ENCODE data around the gene CBFA2T2.
"Not testable (repeated sequence)": the region's sequence is repeated elsewhere in the genome, so short reads cannot be mapped to it uniquely, and the experiment has no call there.

The CBFA2T2 gene

GRCh38 chr20:33689493-33689892 lies 199.6 kb downstream of the CBFA2T2 start:
- no peak for TF ChIP-seq CTCF (conservative IDR thresholded peaks at IDR 0.05; ENCODE audit: low read depth, low read length)
- DNase-seq (ENCODE audit: low read depth), result no peak
- no peak overlapping the region for H3K4me3 ChIP-seq (ENCODE audit: low read depth, low read length)

- TF ChIP-seq CTCF (conservative IDR thresholded peaks at IDR 0.05; ENCODE audit: low read depth, low read length), result no peak
- peak; percentile 83 for DNase-seq (ENCODE audit: low read depth)
These were observed 200.1 kb downstream of the CBFA2T2 start for GRCh38 chr20:33689973-33690372.

GRCh38 chr20:33693289-33693688 lies 203.4 kb downstream of the CBFA2T2 start:
- H3K4me3 ChIP-seq (ENCODE audit: low read depth, low read length), result no peak overlapping the region
- TF ChIP-seq CTCF (conservative IDR thresholded peaks at IDR 0.05; ENCODE audit: low read depth, low read length), result no peak
- no peak for DNase-seq (ENCODE audit: low read depth)

More at GRCh38 chr20:33689973-33690372, 200.1 kb downstream of the CBFA2T2 start:
- no peak overlapping the region for H3K4me3 ChIP-seq (ENCODE audit: low read depth, low read length)

GRCh38 chr20:33693741-33694638 lies 204.1 kb downstream of the CBFA2T2 start:
- TF ChIP-seq CTCF (conservative IDR thresholded peaks at IDR 0.05; ENCODE audit: low read depth, low read length), result no peak
- H3K4me3 ChIP-seq (ENCODE audit: low read depth, low read length), result no peak overlapping the region
- no peak for DNase-seq (ENCODE audit: low read depth)

GRCh38 chr20:33694639-33695012 lies 204.7 kb downstream of the CBFA2T2 start:
- DNase-seq (ENCODE audit: low read depth), result no peak
- TF ChIP-seq CTCF (conservative IDR thresholded peaks at IDR 0.05; ENCODE audit: low read depth, low read length), result no peak
- no peak overlapping the region for H3K4me3 ChIP-seq (ENCODE audit: low read depth, low read length)

GRCh38 chr20:33696448-33696847 lies 206.6 kb downstream of the CBFA2T2 start:
- no peak for TF ChIP-seq CTCF (conservative IDR thresholded peaks at IDR 0.05; ENCODE audit: low read depth, low read length)
- no peak overlapping the region for H3K4me3 ChIP-seq (ENCODE audit: low read depth, low read length)
- DNase-seq (ENCODE audit: low read depth), result no peak

- DNase-seq (ENCODE audit: low read depth), result no peak
- H3K4me3 ChIP-seq (ENCODE audit: low read depth, low read length), result no peak overlapping the region
- TF ChIP-seq CTCF (conservative IDR thresholded peaks at IDR 0.05; ENCODE audit: low read depth, low read length), result no peak
These were observed 207.2 kb downstream of the CBFA2T2 start for GRCh38 chr20:33697129-33697528.

- not testable (repeated sequence) for H3K4me3 ChIP-seq (ENCODE audit: low read depth, low read length); DNase-seq (ENCODE audit: low read depth)
These were observed 209.1 kb downstream of the CBFA2T2 start for GRCh38 chr20:33698966-33699365.

Data from choroid plexus epithelial cell (primary cell).